Stimulated activated CD4-positive, alpha-beta T cell treated with anti-CD3 and anti-CD28 coated beads, Interleukin-2, amount 100 ng/mL, for 48 hours (primary cell): ENCODE data around the gene FASLG.
"Not testable (repeated sequence)": the region's sequence is repeated elsewhere in the genome, so short reads cannot be mapped to it uniquely, and the experiment has no call there.

Source experiments
- DNase-seq, 2 donors: peaks; one replicate each; pipeline ENCODE4 v3.0.0-alpha.2; 2020

Gene FASLG

GRCh38 chr1:172658871-172659453 is at the start of gene FASLG:
Gene FASLG (plus strand): TSS chr1:172659103. CDS start chr1:172659202, 99 bp downstream.
- peak in 1 of 2 donors; percentile 50 for DNase-seq

- no peak for DNase-seq
Observed at GRCh38 chr1:172609528-172609927, 49.4 kb upstream of the FASLG start.

- DNase-seq: no peak
Observed at GRCh38 chr1:172612478-172612877, 46.4 kb upstream of the FASLG start.

GRCh38 chr1:172613294-172613693 is 45.6 kb upstream of the FASLG start:
- no peak for DNase-seq

- no peak for DNase-seq
Observed at GRCh38 chr1:172616195-172616594, 42.7 kb upstream of the FASLG start.

GRCh38 chr1:172616636-172617035 is 42.3 kb upstream of the FASLG start:
- no peak for DNase-seq

GRCh38 chr1:172620603-172621002 is 38.3 kb upstream of the FASLG start:
- DNase-seq: not testable (repeated sequence)

GRCh38 chr1:172622541-172622940 is 36.4 kb upstream of the FASLG start:
- DNase-seq: no peak

- DNase-seq: no peak
Observed at GRCh38 chr1:172623748-172624147, 35.2 kb upstream of the FASLG start.

GRCh38 chr1:172626845-172627244 is 32.1 kb upstream of the FASLG start:
- no peak for DNase-seq

GRCh38 chr1:172627702-172628101 is 31.2 kb upstream of the FASLG start:
- no peak for DNase-seq

GRCh38 chr1:172628401-172628800 is 30.5 kb upstream of the FASLG start:
- no peak for DNase-seq

GRCh38 chr1:172629170-172629569 is 29.7 kb upstream of the FASLG start:
- DNase-seq: no peak

GRCh38 chr1:172629638-172630037 is 29.3 kb upstream of the FASLG start:
- no peak for DNase-seq

- DNase-seq: no peak
Observed at GRCh38 chr1:172630056-172630818, 28.7 kb upstream of the FASLG start.

- no peak for DNase-seq
Observed at GRCh38 chr1:172630868-172631267, 28.0 kb upstream of the FASLG start.

- no peak for DNase-seq
Observed at GRCh38 chr1:172637522-172637921, 21.4 kb upstream of the FASLG start.

- no peak for DNase-seq
Observed at GRCh38 chr1:172638249-172638648, 20.7 kb upstream of the FASLG start.

- DNase-seq: peak; percentile 68 to 71
Observed at GRCh38 chr1:172638885-172639831, 19.7 kb upstream of the FASLG start.

- no peak for DNase-seq
Observed at GRCh38 chr1:172640111-172640510, 18.8 kb upstream of the FASLG start.

GRCh38 chr1:172641492-172641891 is 17.4 kb upstream of the FASLG start:
- no peak for DNase-seq

GRCh38 chr1:172642970-172643369 is 15.9 kb upstream of the FASLG start:
- DNase-seq: no peak

GRCh38 chr1:172646653-172647052 is 12.2 kb upstream of the FASLG start:
- no peak for DNase-seq
